ENCODE measurements around the gene PCDHGA11.

DNA sequence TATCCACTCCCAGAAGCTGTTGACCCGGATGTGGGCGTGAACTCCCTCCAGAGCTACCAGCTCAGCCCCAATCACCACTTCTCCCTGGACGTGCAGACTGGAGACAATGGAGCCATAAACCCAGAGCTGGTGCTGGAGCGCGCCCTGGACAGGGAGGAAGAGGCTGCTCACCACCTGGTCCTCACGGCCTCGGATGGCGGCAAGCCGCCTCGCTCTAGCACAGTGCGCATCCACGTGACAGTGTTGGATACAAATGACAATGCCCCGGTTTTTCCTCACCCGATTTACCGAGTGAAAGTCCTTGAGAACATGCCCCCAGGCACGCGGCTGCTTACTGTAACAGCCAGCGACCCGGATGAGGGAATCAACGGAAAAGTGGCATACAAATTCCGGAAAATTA is 27.6 kb upstream of the PCDHGA11 start:
- TF ChIP-seq MAFK (IDR thresholded peaks at IDR 0.05; ENCODE audit: low read depth, low read length) (no peak), RCOR1 (IDR thresholded peaks at IDR 0.05; ENCODE audit: insufficient replicate concordance, low read length) (no peak), CTCF (conservative IDR thresholded peaks at IDR 0.05; ENCODE audit: low read depth, low read length) (no peak), BHLHE40 (IDR thresholded peaks at IDR 0.05; ENCODE audit: low read depth, low read length) (no peak), MXI1 (IDR thresholded peaks at IDR 0.05; ENCODE audit: borderline replicate concordance, low read depth, low read length) (no peak)
